NCI-H82 treated with DMSO at 0.1 percent for 48 hours (cell line): ENCODE measurements around the gene TMEM120B.
"Not testable (repeated sequence)": the region's sequence is repeated elsewhere in the genome, so short reads cannot be mapped to it uniquely, and the experiment has no call there.

Experiments
- DNase-seq: peaks from one replicate; lab custom pipeline; 2025; ENCODE audit not compliant: unreplicated experiment; lab: John Stamatoyannopoulos, UW

The TMEM120B gene

DNA sequence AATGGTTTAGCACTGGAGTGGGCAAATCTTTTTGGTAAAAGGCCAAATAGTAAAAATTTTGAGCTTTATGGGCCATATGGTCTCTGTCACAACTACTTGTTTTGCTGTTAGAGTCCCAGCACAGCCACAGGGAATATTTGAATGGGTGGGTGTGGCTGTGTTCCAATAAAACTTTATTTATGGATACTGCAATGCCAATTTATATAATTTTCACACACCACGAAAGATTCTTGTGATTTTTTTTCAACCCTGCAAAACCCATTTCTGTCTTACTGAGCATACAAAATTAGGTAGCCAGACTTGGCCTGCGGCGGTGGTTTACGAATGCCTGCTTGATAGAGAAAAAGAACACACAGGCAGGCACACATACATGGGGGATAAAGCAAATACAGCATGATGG is 28.3 kb downstream of the TMEM120B start:
- DNase-seq, result no peak

DNA sequence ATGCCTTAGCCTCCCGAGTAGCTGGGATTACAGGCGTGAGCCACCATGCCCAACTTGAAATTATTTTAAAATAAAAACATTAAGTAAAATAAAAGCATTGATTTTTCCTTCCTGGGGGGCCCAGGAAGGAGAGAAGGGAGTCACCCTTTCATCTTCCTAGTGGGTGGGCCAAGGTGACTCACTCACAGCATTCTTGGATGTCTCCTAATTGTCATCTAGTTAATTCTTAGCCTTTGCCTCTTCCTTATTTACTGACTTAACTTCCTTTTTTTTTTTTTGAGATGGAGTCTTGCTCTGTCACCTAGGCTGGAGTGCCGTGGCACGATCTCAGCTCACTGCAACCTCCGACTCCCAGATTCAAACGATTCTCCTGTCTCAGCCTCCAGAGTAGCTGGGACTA is 29.2 kb downstream of the TMEM120B start:
- DNase-seq, result no peak

DNA sequence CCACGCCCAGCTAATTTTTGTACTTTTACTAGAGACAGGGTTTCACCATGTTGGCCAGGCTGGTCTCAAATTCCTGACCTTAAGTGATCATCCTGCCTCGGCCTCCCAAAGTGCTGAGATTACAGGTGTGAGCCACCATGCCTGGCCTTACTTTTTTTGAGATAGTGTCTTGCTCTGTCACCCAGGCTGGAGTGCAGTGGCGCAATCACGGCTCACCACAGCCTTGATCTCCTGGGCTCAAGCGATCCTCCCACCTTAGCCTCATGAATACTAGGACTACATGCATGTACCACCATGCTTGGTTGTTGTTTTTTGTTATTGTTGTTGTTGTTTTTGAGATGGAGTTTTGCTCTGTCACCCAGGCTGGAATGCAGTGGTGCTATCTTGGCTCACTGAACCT is 33.0 kb downstream of the TMEM120B start:
- not testable (repeated sequence) for DNase-seq

DNA sequence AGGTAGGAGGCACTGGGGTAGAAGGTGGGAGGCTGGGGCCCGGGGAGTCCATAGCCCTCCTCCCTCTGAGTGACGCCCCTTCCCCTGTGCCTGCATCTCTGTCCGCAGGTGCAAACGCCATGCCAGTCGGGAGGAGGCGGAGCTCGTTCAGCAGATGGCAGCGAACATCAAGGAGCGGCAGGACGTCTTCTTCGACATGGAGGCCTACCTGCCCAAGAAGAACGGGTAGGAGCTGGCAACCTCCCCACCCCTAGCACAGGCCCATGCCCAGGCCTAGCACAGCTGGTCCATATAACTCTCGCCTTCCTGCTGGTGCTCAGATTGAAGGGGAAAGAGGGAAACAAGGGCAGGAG is 35.6 kb downstream of the TMEM120B start:
- no peak for DNase-seq

DNA sequence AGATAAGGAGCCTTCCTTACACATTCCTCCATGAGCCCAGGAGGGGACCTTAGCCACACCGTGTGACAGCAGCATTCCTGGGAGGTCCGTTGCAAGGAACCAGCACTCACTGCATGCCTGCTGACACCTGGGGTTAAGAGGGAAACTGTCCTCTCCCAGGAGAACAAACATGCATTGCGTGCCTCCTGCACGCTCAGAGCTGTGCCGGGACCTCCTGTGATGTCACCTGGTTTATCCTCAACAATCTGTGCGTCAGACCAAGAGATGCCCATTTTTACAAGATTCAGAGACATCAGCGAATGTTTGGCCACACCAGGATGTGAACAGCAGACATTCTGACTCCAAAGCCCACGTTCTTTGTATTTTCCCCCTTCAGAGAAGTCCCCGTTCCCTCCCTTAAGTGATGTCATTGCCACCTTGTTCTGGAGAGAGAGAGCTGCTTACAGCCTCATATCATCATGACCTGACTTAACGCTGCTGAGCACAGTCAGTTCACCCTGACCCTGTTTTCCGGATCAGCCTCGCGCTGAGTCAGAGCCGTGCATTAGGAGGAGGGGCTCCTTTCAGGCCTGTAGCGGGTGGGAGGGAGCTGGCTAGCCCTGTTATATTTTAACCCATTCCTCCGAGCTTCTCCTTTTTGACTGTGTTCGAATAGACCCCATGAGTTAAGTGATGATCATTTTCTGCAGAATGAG is 36.2 kb downstream of the TMEM120B start:
- no peak for DNase-seq

DNA sequence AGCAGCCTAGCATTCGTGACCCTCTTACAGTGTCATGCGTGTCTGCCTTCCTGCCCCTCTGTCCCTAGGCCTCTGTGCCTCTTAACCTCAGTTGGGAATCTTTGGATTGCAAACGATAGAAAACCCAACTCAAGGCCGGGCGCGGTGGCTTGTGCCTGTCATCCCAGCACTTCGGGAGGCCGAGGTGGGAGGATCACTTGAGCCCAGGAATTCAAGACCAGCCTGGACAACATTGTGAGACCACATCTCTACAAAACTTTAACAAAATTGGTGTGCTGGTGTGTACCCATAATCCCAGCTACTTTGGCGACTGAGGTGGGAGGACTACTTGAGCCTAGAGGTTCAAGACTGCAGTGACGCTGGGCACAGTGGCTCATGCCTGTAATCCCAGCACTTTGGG is 36.7 kb downstream of the TMEM120B start:
- DNase-seq, result no peak

DNA sequence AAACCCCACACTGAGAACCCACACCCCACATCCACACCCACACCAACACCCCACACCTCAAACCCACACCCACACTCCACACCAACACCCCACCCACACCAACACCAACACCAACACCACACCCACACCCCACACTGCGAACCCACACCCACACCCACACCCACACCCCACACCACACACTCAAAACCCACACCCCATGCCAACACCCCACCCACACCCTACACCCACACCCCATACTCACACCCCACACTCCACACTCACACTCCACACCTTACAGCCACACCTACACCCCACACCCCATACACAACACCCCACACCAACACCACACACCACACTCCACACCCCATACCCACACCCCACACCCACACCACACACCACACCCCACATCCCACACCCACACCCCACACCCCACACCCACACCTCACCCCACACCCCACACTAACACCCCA is 38.0 kb downstream of the TMEM120B start:
- no peak for DNase-seq

DNA sequence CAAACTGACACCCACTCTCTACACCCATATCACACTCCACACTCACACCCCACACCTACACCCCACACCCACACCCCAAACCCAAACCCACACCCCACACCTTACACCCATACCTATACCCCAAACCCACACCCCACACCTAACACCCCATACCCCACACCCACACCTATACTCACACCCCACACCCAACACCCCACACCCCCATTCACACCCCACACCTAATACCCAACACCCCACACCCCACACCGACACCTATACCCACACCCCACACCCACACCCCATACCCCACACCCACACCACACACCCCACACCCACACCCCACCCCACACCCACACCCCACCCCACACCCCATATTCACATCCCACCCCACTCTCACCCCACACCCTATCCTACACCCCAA is 38.5 kb downstream of the TMEM120B start:
- DNase-seq, result no peak

DNA sequence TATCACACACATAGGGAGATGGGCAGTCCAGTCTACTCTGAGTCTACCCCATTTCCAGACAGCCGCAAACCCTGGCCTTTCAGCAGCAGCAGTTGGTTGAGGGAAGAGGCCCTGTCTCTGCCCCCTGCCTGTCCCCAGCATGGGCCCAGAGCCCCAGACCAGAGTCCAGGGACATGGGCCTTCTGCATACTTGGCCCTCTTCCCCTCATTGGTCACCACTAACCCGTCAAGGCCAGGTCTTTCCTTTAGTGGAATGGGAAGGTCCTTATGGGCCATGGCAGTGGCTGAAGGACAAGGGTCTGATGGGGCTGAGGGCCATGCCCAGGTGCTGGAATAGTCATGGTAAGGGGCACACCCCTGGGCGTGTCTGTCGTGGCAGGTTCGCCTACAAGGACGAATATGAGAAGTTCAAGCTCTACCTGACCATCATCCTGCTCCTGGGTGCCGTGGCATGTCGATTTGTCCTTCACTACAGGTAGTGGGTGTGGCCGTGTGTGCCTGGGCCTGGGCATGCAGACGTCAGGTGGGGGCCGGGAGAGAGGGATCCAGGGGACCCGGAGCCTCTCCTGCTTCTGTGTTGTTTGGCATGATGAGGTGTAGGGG is 39.3 kb downstream of the TMEM120B start:
- DNase-seq, result no peak

DNA sequence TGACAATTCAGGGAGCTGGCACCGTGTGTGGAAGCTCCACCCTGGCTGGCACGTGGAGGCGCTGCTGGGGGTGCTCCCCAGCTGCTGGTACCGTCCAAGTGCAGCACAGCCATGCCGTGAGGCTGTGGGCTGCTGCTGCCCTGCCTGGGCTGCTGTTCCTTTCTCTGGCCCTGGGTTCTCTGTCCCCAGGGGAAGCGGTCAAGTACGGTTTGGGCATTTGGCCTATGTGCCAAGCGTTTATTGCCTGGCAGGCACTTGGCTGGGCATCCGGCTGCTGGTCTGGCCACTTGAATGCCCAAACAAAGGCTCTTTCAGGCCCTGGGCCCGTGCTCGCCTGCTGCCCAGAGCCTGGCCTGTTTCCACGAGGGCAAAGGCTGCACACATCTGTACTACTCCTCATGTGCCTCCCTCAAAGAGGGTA is 41.3 kb downstream of the TMEM120B start:
- DNase-seq, result no peak

DNA sequence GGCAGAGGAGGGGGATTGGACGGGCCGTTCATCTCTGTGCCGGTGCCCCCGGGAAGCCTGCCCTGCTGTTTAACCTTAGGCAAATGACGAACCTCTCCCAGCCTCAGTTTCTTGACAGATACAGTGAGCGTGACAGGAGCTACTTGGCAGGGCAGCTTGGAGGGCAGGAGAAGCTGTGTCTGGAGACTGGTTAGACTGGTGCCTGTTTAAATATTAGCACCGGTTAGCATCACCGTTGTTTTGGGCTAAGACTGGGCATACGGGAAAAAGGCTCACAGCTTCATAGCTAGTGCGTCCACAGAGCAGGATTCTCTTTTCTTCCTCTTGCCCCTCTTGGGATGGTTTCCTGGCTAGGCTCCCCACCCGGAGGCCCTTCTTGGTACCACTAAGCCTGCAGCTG is 42.3 kb downstream of the TMEM120B start:
- no peak for DNase-seq

DNA sequence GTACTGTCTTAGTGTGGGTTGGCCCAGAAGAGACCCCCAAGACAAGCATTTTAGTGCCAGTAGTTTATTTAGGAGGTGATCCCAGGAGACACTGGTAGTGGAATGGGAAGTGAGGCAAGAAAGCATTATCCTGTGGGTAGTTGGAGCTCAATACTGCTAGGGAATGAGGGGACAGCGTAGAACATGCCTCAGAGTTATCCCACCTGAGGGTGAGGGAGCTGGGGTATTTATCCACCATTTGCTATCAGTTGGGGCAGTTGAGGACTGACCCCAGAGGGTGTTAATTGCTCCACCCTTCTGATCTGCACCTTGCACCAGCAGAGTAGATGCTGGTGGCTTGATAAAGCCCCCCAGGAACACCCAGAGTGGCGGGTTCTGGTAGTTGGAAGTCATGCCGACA is 43.0 kb downstream of the TMEM120B start:
- no peak for DNase-seq

DNA sequence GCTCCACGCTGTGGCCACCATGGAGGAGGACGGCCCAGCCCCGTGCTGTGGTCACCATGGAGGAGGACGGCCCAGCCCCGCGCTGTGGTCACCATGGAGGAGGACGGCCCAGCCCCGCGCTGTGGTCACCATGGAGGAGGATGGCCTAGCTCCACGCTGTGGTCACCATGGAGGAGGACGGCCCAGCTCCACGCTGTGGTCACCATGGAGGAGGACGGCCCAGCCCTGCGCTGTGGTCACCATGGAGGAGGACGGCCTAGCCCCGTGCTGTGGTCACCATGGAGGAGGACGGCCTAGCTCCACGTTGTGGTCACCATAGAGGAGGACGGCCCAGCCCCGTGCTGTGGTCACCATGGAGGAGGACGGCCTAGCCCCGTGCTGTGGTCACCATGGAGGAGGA is 46.0 kb downstream of the TMEM120B start:
- not testable (repeated sequence) for DNase-seq

DNA sequence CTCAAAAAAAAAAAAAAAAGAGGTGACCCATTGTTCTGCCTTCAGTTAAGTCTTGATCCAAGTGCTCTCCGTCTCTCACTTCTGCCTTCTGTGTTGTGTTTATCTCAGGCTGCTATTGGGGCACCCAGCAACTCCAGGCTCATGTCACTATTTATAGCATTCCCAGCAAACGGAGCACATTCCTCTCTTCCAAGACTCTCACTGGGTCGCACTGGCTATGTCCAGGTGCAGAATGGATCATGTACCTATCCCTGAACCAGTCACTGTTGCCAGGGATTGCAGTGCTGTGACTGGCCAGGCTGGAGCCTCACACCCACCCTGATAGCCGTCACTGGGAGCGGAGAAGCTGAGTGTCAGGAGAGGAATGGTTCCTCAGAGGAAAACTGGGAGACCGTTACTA is 49.7 kb downstream of the TMEM120B start:
- no peak for DNase-seq

DNA sequence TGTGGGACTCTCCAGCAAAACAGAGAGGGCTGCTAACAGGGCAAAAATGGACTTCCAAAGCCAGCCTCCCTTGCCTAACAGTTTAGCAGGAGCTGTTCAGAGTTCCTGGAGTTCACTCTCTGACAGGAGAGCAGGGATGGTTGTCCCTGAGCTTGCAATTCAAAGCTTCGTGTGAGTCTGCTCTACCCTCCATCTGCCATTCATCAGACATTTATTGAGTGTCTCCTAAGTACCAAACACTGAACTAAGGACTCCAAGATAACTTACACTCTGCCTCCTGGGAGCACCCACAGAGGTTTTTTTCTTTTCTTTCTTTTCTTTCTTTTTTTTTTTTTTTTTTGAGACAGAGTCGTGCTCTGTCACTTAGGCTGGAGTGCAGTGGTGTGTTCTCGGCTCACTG is 52.3 kb downstream of the TMEM120B start:
- DNase-seq, result no peak

DNA sequence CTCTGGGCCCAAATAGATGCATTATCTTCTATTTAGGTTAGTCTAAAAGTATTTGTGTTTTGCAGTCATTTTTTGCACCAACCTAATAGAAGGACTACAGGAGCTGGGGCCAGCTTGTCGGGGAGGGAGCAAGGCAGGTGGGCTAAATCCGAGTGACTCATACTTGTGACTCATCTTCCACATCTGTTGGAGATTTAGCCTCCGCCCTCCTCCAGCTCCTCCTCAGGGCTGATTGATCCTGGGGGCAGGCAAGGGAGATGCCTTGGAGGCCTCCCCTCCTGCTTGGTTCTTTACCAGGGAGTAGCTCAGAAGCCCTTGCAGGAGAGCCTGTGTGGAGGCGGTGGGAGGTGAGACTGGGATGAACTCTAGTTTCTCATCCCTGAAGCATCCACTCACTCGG is 53.0 kb downstream of the TMEM120B start:
- peak; percentile 77 for DNase-seq

DNA sequence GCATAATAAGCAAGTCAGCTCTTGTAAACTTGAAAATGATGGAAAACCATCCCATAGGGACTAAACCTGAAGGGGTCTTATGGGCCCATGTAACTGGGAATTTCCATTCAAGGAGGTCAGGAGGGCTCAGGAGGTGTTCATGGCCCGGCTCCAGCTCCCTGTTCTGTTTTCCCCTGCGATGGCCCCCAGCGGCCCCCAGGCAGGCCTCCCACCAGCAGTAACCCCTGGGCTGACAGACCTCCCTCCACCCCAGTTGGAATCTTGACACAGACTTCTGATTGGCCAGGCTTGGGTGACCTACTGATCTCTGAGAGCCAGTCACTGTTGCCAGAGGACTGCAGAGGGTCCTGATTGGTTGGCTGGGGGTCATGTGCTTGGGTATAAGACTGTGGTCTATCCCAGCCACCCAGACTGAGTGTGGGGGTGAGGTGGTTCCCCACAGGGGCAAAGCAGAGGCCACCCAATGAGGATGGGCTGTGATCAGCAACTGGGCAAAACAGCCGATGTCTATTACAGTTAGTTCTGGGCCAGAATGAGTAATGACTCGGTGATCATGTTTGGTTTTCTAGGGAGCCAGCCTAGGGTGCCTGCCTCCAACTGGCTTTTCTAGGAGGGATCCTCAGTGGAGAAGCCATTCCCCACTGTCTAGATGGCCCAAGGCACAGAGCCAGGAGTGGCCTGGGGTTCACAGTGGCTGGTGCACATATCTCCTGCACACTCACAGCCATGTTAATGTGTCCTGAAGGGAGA is 53.9 kb downstream of the TMEM120B start:
- peak; percentile 15 for DNase-seq

DNA sequence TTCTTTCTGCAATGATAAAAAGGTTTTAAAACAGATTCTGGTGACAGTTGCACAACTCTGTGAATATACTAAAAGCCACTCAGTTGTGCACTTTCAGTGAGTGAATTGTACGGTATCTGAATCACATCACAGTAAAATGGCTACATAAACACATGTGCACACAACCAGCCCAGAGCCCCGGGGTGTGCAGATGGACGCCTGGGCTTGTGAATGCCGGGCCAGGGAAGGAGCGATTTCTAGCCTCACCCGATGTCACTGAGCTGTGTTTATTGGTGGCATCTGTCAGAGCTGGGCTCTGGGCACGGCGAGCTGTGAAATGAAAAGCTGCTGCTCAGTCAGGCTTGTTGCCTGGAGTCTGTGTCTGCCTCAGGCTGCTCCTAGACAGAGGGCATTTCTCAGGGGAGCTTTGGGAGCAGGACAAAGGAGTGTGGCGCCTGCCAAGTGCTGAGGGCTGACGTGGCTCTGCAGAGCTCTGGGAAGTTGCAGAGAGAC is 55.0 kb downstream of the TMEM120B start:
- DNase-seq, result peak; percentile 8

DNA sequence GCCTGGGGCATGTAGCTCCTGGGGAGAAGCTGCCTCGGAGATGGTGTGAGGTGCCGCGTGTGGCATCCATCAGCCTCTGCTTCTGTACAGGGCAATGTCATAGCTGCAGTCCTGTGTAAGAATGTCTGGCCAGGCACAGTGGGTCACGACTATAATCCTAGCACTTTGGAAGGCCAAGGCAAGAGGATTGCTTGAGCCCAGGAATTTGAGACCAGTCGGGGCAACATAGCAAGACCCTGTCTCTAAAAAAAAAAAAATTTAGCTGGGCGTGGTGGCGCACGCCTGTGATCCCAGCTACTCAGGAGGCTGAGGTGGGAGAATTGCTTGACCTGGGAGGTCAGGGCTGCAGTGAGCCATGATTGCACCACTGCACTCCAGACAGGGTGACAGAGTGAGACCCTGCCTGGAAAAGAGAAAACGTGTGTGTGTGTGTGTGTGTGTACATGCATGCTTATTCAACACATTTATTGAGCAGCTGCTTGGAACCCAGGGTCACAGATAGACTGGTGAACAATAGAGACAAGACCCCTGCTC is 56.8 kb downstream of the TMEM120B start:
- no peak for DNase-seq

DNA sequence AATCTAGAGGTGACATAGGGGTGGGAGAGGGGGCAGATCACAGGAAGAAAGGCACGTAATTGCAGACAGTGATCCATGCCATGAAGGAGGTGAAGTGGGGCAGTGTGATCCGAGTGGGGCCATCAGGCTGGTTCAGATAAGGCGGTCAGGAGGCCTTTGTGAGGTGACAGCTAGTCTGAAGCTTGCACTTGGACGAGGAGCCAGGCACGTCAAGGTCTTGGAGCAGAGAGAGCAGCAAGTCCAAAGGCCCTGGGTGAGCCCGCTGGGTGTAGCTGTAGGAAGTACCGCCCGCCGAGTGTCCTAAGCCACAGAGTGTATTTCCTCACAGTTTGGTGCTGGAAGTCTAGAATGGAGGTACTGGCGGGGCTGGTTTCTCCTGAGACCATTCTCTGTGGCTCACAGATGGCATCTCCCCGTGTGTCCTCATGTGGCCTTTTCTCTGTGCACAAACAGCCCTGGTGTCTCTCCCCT is 57.3 kb downstream of the TMEM120B start:
- peak; percentile 13 for DNase-seq

DNA sequence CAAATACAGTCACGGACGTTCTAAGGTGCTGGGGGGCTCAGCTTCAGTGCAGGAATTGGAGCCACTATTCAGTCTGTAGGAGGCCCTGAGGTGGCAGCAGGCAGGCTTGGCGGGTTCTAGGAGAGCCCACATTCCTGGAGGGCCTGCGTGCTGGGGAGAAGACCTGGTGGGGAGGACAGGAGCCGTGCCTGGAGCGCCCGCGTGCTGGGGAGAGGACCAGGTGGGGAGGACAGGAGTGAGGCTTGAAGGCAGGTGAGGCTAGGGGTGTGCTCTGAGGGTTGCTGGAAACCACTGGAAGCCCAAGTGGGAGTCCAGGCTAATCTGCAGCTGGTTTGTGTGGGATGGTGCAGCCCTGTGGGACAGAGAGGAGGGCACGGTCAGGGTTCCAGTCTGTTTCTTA is 57.8 kb downstream of the TMEM120B start:
- no peak for DNase-seq
